CD4-positive, alpha-beta T cell treated with Interleukin-6 at 100 ng/mL for 8 hours (primary cell): Measurements from ENCODE around the gene CNN1.
"Not testable (repeated sequence)": the region's sequence is repeated elsewhere in the genome, so short reads cannot be mapped to it uniquely, and the experiment has no call there.

Experiments
- DNase-seq: peaks from one replicate; pipeline ENCODE4 v3.0.0-alpha.2; 2020; ENCODE audit warnings: mixed read lengths, low spot score

Gene CNN1

GRCh38 chr19:11566164-11566563, 27.5 kb downstream of the CNN1 start:
- DNase-seq, result no peak

DNA sequence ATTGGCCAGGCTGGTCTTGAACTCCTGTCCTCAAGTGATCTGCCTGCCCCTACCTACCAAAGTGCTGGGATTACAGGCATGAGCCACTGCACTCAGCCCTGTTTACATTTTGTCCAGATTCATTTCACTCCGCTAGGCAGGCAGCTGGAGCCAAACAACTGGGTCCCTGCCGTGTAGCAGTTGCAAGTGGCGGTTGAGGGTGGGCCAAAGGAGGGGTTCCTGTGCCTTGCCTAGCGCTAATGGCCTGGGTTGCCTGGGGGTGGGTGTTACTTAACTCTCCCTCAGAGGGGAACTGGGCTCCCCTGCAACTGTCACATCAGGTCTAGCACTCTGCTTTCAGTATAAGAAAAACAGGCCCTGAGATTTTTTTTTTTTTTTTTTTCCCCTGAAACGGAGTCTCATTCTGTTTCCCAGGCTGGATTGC, 31.4 kb downstream of the CNN1 start:
- DNase-seq, result no peak

- not testable (repeated sequence) for DNase-seq
Observed at GRCh38 chr19:11573354-11573753, 34.7 kb downstream of the CNN1 start.

DNA sequence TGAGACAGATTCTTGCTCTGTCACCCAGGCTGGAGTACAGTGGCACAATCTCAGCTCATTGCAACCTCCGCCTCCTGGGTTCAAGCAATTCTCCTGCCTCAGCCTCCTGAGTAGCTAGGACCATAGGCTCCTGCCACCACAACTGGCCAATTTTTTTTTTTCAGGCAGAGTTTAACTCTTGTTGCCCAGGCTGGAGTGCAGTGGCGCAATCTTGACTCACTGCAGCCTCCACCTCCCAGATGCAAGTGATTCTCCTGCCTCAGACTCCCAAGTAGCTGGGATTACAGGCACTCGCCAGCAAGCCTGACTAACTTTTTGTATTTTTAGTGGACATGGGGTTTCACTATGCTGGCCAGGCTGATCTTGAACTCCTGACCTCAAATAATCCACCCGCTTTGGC, 35.1 kb downstream of the CNN1 start:
- DNase-seq, result not testable (repeated sequence)

- DNase-seq, result no peak
Observed at GRCh38 chr19:11574689-11575088, 36.0 kb downstream of the CNN1 start.

DNA sequence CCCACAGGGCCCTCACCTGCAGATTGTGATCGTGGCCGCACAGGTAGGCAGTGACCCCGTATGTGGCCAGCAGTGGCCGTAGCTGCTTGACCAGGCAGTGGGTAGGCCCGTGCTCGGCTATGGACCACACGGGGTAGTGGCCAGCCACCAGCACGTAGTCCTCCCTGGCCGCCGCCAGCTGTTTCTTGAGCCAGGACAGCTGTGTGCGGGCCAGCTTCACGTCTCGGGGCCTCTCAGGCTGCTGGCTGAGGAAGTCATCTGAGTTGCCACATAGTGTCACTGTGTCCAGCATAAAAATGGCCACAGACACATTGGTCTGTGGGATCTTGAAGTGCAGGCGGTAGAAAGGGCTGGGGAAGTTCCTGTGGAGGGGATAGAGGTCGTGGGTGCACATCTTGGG, 37.6 kb downstream of the CNN1 start:
- DNase-seq, result no peak

- no peak for DNase-seq
Observed at GRCh38 chr19:11577451-11578257, 39.0 kb downstream of the CNN1 start, which contains the start of gene ACP5. ACP5 (minus strand) TSS chr19:11577645; CDS start chr19:11577317, 328 bp downstream.

DNA sequence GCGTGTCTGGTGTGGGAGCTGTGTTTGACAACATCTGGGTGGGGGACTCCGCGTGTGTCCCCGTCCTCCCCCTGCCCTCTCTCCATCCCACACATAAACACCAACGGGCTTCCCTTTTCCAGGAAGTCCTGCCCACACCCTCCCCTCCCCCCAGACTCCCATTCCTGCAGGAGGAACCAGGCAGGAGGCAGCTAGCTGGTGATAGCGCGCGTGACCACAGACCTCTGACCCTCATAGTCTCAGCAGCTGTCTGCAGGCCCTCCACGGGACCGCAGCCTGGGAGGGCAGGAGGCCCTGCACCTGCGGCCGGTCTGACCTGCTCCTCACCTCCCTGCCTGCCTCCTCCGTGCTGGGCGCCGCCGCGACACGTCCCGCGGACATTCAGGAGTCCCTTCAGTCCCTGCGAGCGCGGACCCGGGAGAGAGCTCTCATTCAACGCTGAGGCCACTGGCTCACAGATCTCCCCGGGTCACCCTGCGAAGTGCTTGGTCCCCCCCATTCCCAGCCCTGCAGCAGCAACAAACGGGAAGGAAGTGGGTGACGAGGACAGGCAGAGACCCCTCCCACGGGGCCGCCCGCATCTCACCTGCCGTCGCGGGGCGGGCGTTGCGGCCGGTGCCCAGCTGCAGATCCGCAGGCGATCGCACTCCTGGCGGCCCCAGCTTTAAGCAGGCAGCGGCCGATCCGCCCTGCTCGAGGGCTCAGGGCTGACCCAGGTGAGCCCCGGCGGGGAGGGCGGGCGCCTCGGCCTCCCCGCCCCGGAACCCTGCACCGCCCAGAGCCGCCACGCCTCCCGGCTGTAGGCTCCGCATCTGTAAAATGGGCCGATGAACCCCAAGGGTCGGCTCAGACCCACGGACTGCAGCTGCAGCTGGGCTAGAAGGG, 39.8 kb downstream of the CNN1 start:
- peak; percentile 42 for DNase-seq

- DNase-seq, result no peak
Observed at GRCh38 chr19:11580116-11580515, 41.5 kb downstream of the CNN1 start.

- peak; percentile 51 for DNase-seq
Observed at GRCh38 chr19:11581740-11582139, 43.1 kb downstream of the CNN1 start.

DNA sequence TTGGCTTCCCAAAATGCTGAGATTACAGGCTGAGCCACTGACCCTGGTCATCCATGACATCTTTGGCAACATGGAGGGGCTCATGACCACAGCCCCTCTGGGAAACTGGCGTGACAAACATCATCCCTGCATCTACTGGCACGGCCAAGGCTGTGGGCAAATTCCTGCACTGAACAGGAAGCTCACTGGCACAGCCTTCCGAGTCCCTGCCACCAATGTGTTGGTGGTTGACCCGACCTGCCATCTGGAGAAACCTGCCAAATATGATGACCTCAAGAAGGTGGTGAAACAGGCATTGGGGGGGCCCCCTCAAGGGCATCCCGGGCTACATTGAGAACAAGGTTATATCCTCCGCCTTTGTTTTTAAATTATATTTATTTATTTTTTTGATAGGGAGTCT, 47.7 kb downstream of the CNN1 start:
- no peak for DNase-seq

- DNase-seq, result peak; percentile 68
Observed at GRCh38 chr19:11587302-11587974, 48.8 kb downstream of the CNN1 start.

DNA sequence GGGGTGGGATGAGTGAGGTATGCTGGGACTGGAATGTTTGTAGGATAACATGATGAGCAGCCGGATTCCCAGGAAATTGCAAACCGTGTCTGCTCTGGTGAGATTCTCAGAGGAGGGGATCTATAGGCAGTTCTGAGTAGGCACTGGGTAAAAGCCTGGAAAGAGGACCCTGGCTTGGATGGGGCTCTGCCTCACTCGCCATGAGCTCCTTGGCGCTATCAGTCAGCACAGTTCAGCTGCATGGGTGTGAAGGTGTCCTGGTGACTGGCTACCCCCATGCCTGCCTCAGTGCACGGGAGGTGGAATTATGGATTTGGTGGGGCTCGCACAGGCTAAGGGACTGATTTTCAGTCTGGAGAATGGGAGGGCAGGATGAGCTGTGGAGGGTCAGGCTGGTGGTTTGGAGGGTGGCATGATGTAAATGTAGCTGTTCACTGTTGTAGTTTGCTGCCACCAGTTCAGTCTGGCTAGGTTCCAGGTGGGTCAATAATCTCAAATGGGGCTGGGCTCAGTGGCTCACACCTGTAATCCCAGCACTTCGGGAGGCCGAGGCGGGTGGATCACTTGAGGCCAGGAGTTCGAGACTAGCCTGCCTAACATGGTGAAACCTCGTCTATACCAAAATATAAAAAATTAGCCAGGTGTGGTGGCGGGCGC, 49.5 kb downstream of the CNN1 start:
- DNase-seq, result no peak

DNA sequence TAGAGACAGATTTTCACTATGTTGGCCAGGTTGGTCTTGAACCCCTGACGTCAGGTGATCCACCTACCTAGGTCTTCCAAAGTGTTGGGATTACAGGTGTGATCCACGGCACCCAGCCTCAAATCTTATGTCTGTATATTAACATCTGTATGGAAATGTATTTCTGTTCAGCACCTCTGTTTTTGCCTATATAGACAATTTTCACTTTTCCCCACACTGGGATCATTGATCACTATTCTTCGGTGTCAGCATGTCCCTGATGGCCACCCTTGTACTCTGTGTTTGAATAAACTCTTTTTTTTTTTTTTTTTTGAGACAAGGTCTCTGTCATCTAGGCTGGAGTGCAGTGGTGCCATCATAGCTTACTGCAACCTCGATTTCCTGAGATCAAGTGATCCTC, 55.4 kb downstream of the CNN1 start:
- no peak for DNase-seq

GRCh38 chr19:11596156-11596555, 57.5 kb downstream of the CNN1 start:
- no peak for DNase-seq

DNA sequence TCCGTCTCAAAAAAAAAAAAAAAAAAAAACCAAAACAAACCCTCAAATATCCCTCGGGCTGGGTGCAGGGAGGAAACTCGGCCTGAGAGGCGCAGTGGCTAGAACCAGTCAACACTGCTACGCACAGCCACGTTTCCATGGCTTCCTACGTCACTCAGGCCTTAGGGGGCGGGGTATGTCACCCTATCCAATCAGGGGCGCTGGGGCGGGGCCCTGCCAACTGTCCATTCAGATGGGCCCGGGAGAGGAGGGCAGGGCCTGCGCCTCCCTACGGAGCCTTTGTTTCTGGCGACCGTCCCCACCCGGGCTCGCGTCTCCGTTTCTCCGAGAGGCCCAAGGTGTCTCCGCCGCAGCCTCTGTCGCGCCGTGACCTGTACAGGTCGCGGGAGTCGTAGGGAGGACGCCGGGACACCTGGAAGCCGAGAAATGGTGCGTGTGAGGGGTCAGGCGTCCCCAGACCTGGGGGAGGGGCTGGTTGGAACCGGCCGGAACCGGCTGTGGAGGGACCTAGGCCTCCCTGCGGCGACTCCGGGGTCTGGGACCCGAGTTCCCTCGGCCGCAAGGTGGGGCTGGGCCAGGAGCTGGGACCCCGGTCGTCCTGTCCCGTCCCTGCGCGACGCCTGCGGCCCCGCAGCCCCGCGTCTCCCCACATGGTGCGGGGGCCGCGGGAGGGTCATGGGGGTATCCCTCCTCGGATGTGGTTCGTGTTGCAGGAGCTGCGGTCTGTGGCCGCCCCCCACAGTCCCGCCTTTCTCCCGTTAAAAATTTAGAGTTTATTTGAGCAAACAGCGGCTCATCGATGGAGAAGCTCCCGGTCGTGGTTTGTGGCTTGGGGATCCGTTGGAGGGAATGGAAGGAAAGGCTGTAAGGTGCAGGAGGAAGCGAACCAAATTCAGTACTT, 58.8 kb downstream of the CNN1 start, which contains the start of gene ZNF627:
ZNF627 (plus strand) TSS at position 282 of the 901 bp plus-strand sequence; CDS start at position 427, 145 bp downstream.
- peak; percentile 96 for DNase-seq

DNA sequence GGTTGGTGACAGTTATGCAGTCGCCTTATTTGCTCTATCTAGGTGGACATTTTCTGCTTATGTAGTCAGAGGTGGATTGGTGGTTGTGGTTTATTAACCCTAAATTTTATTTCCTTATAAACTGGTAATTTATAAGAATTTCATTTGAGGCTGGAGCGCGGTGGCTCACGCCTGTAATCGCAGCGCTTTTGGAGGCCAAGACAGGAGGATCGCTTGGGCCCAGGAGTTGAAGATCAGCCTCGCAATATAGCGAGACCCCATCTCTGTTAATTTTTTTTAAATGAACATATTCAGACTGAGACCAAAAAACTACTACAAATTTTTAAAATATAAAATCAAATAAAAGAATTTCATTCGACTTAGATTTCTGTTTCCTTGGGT, 59.4 kb downstream of the CNN1 start:
- DNase-seq, result no peak

- no peak for DNase-seq
Observed at GRCh38 chr19:11598746-11599145, 60.1 kb downstream of the CNN1 start.

GRCh38 chr19:11599704-11600103, 61.1 kb downstream of the CNN1 start:
- DNase-seq, result not testable (repeated sequence)
